Smooth muscle cell (in vitro differentiated cells): ENCODE measurements around the gene NINJ1. TPM values are rescaled to one million over a fixed set of nuclear protein-coding genes. Genes with fewer than 3 reads are reported as not detected.

Experiments
- DNase-seq: peaks from one replicate; lab custom pipeline; 2025; ENCODE audit not compliant: unreplicated experiment; lab: John Stamatoyannopoulos, UW
- H2AFZ ChIP-seq: fragments of 200-600 bp; sonication (generic); 2 replicates; pipeline ENCODE4 v1.6.0; 2016; ENCODE audit warnings: antibody characterized with exemption, low read depth, mild to moderate bottlenecking
- H3F3A ChIP-seq: fragments of 200-600 bp; sonication (generic); 2 replicates; pipeline ENCODE4 v1.6.0; 2017; ENCODE audit warnings: antibody characterized with exemption, low read depth
- H3K27ac ChIP-seq: fragments of 200-600 bp; sonication (generic); 2 replicates; pipeline ENCODE4 v1.5.1; 2016; ENCODE audit warnings: low read depth, mild to moderate bottlenecking
- H3K27me3 ChIP-seq: fragments of 200-600 bp; sonication (generic); 2 replicates; pipeline ENCODE4 v1.6.1; 2016; ENCODE audit warnings: low read depth, mild to moderate bottlenecking
- H3K36me3 ChIP-seq: fragments of 200-600 bp; sonication (generic); 2 replicates; pipeline ENCODE4 v1.5.1; 2016; ENCODE audit warnings: low read depth
- H3K4me1 ChIP-seq: fragments of 200-600 bp; sonication (generic); 2 replicates; pipeline ENCODE4 v1.5.1; 2016; ENCODE audit warnings: low read depth
- H3K4me2 ChIP-seq: fragments of 200-600 bp; sonication (generic); 2 replicates; pipeline ENCODE4 v1.6.0; 2016; ENCODE audit warnings: mild to moderate bottlenecking
- H3K4me3 ChIP-seq: fragments of 200-600 bp; sonication (generic); 2 replicates; pipeline ENCODE4 v1.5.1; 2016; ENCODE audit warnings: mild to moderate bottlenecking
- H3K79me2 ChIP-seq: fragments of 200-600 bp; sonication (generic); 2 replicates; pipeline ENCODE4 v1.6.0; 2016; ENCODE audit warnings: low read depth, mild to moderate bottlenecking
- H3K9ac ChIP-seq: fragments of 200-600 bp; sonication (generic); 2 replicates; pipeline ENCODE4 v1.6.0; 2016; ENCODE audit warnings: low read depth
- H3K9me3 ChIP-seq: fragments of 200-600 bp; sonication (generic); replicated peaks from 2 replicates; pipeline ENCODE4 v1.5.1; 2016; ENCODE audit warnings: low read depth
- H4K20me1 ChIP-seq: fragments of 200-600 bp; sonication (generic); 2 replicates; pipeline ENCODE4 v1.6.0; 2016; ENCODE audit warnings: low read depth
- CTCF ChIP-seq: fragments of 200-600 bp; sonication (generic); IDR thresholded peaks from 2 replicates; pipeline ENCODE4 v1.5.1; 2017; ENCODE audit warnings: borderline replicate concordance, mild to moderate bottlenecking, antibody characterized with exemption; ENCODE audit not compliant: insufficient read depth, poor library complexity, severe bottlenecking
- WGBS: methylation state at CpG from one replicate; pipeline ENCODE4 v1.1.7; 2016; ENCODE audit warnings: low lambda C conversion rate; 5-methylcytosine and 5-hydroxymethylcytosine counted together
- polyA plus RNA-seq: library from polyadenylated mRNA; unstranded; fragments of >200 nt; fragmentation: Nextera tagmentation; extraction: Ambion mirVana; gene quantifications from 2 replicates; pipeline ENCODE4 v1.2.1, GENCODE V29; 2016
- total RNA-seq: library from RNA; depleted of rRNA; stranded (reverse); fragments of >200 nt; gene quantifications from 2 replicates; pipeline ENCODE4 v1.2.3, GENCODE V29; 2014

NINJ1 gene
- total and polyA plus RNA-seq, 2 experiments from 2014 or later: 34.3 to 53.7 TPM

GRCh38 chr9:93098236-93098946 lies 35.7 kb downstream of the NINJ1 start:
- Histone ChIP-seq H3K4me3 (peak overlapping the region; percentile 1), H3K9ac (peak overlapping the region; percentile 2), H3K4me2 (peak overlapping the region; percentile 92), H2AFZ (no peak overlapping the region), H4K20me1 (peaks cover 52% of the 10 kb centered on the region), H3F3A (peaks cover 11% of the 10 kb centered on the region), H3K36me3 (no peaks in the 10 kb centered on the region), H3K27ac (peak overlapping the region; percentile 77), H3K79me2 (peaks cover 58% of the 10 kb centered on the region), H3K27me3 (no peaks in the 10 kb centered on the region), H3K9me3 (no peaks in the 10 kb centered on the region), H3K4me1 (peaks cover 4% of the 10 kb centered on the region)
- 27% methylated on average over 15 of the region's 15 CpGs for WGBS
- no peak for TF ChIP-seq CTCF
- DNase-seq: peak; percentile 65

- peak overlapping the region; percentile 77 for H3K27ac ChIP-seq
- H3K36me3 ChIP-seq: no peaks in the 10 kb centered on the region
- H3K79me2 ChIP-seq: peaks cover 51% of the 10 kb centered on the region
- H4K20me1 ChIP-seq: peaks cover 44% of the 10 kb centered on the region
- H3K27me3 ChIP-seq: no peaks in the 10 kb centered on the region
- peak overlapping the region; percentile 92 for H3K4me2 ChIP-seq
- 80% methylated on average over 11 of the region's 11 CpGs for WGBS
- H3K9me3 ChIP-seq: no peaks in the 10 kb centered on the region
- no peak overlapping the region for H2AFZ ChIP-seq
- peaks cover 11% of the 10 kb centered on the region for H3F3A ChIP-seq
- peak overlapping the region; percentile 78 for H3K4me3 ChIP-seq
- TF ChIP-seq CTCF: no peak
- no peak for DNase-seq
- no peak overlapping the region for H3K9ac ChIP-seq
- H3K4me1 ChIP-seq: peaks cover 4% of the 10 kb centered on the region
These were observed 36.4 kb downstream of the NINJ1 start for GRCh38 chr9:93097511-93098201.

GRCh38 chr9:93096811-93097382 lies 37.2 kb downstream of the NINJ1 start:
- WGBS: 29% methylated on average over 15 of the region's 16 CpGs
- H3F3A ChIP-seq: peaks cover 11% of the 10 kb centered on the region
- peaks cover 4% of the 10 kb centered on the region for H3K4me1 ChIP-seq
- TF ChIP-seq CTCF: no peak
- no peaks in the 10 kb centered on the region for H3K9me3 ChIP-seq
- H3K36me3 ChIP-seq: no peaks in the 10 kb centered on the region
- peaks cover 37% of the 10 kb centered on the region for H4K20me1 ChIP-seq
- H3K4me2 ChIP-seq: peak overlapping the region; percentile 92
- no peak for DNase-seq
- peaks cover 43% of the 10 kb centered on the region for H3K79me2 ChIP-seq
- H3K27ac ChIP-seq: peak overlapping the region; percentile 77
- peak overlapping the region; percentile 79 for H2AFZ ChIP-seq
- H3K27me3 ChIP-seq: no peaks in the 10 kb centered on the region
- H3K9ac ChIP-seq: peak overlapping the region; percentile 74
- H3K4me3 ChIP-seq: peak overlapping the region; percentile 78
